Activated CD4-positive, alpha-beta T cell treated with anti-CD3 and anti-CD28 coated beads for 48 hours (primary cell): Measurements from ENCODE around the gene UCMA.

Source experiments
- DNase-seq: peaks from one replicate; pipeline ENCODE4 v3.0.0-alpha.2; 2020

The UCMA gene

DNA sequence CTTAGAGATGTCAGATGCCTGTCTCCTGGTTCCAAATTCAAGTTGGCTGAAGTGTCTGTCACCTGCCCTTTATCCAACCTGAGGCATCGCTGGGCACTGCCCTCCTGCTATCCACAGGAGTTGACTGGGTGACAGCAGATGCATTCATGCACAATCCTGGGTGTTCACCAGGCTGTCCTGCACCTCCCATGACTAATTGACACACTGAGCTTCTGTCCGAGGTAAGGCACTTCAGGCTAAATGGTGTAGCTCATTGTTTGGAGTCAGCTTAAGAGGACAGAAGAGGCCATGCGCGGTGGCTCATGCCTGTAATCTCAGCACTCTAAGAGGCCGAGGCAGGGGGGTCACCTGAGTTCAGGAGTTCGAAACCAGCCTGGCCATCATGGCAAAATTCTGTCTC, 2.4 kb downstream of the UCMA start:
- no peak for DNase-seq

DNA sequence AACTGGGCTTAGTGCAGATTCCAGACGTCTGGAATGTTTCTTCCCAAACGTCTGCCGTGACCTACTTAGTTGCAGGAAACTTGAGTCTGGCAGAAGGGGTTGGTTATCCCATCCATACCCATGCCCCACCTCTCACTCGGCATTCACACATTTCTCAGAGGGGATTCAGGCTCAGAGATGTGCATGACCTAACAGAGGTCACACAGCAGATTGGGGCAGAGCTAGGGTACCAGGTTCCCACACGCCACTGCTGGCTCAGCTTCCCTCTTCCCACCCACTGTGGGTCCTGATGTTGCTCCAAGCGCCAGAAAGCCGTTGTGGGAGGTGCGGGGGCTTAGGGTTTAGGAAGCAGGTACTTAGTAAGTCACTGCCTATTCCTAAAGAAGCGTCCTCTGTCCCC, 3.0 kb downstream of the UCMA start:
- DNase-seq, result no peak

DNA sequence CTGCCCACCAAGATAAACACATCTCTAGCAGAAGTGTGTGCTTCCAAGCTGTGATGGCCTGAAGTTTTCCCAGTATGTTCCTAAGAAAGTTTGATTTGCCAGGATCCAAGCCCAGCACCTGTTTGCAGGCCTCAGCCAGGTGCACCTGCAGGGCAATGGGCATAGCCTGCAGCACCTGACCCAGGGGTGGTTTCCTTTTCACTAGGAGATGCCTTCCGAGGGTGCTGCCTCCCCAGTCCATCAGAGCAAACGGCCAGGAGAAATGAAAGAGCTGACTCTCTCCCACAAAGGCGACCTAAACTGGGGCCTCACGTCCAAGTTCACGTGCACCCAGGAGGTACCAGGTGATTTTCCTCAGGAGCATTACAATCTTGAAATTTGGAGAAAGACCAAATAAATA, 7.1 kb downstream of the UCMA start:
- no peak for DNase-seq

DNA sequence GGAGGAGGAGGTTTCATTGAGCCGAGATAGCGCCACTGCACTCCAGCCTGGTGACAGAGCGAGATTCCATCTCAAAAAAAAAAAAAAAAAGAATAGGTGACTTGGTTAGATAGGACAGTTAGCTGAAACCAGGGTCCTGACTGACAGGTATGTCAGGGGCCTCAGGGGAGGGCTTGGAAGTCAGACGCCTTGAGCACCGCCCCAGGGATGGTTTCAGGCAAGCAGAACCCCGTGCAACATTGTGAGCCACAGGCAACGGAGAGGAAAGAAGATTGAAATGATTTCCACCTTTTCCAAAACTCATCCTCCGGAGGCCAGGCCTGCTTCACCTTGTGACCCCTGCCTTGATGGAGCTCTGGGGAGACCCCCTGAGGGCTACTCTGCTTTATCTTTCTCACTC, 8.6 kb downstream of the UCMA start:
- no peak for DNase-seq

DNA sequence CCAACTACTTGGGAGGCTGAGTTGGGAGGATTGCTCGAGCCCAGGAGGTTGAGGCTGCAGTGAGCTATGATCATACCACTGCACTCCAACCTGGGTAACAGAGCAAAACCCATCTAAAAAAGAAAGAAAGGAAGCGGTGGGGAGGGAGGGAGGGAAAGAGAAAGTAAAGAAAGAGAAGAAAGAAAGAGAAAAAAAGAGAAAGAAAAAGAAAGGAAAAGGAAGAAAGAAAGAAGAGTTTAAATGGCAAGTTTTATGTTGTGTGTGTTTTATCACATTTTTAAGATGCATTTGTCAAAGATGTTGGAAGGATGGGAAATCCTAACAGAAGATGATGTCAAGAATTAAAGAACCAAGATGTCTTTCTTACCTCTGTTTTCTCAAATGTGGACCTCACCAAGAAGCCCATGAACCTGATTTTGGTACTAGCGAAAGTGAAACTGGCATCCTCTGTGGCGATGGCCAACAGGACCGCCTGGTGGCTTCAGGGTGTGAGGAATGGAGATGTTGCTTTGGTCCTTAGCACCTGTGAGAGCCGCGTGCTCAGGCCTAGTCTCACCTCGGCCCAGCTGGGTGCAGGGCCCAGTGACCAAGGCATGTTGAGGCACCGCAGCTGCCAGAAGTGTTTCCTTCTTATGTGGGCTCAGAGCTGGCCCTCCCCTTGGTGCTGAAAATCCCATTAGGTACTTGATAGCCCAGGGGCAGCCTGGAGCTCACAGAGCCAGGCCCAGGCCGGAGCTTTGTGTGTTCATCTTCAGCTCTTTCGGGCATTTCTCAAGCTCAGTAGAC, 9.8 kb downstream of the UCMA start:
- no peak for DNase-seq

DNA sequence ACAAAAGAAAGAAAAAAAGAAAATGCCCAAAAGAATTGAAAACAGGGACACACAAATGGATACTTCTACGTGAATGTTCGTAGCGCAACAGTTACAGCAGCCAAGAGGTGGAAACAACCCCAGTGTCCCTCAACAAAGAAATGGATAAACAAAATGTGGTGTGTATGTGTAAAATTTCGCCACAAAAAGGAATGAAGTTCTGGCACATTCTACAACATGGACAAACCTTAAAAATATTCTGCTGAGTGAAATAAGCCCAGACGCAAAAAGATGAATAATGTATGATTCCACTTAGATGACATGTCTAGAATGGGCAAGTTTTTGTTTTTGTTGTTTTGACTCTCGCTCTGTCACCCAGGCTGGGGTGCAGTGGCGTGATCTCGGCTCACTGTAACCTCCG, 10.9 kb downstream of the UCMA start:
- no peak for DNase-seq

DNA sequence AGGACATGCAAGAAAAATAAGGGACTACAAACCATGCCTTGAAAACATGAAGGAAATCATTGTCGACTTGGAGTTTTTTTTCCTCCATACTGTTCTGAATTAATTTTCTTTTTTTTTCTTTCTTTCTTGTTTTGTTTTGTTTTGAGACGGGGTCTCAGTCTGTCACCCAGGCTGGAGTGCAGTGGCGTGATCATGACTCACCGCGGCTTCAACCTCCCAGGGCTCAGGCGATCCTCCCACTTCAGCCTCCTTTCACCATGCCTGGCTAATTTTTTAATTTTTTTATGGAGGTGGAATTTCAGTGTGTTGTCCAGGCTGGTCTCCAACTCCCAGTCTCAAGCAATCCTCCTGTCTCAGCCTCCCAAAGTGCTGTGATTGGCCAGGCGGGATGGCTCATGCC, 11.6 kb downstream of the UCMA start:
- no peak for DNase-seq

DNA sequence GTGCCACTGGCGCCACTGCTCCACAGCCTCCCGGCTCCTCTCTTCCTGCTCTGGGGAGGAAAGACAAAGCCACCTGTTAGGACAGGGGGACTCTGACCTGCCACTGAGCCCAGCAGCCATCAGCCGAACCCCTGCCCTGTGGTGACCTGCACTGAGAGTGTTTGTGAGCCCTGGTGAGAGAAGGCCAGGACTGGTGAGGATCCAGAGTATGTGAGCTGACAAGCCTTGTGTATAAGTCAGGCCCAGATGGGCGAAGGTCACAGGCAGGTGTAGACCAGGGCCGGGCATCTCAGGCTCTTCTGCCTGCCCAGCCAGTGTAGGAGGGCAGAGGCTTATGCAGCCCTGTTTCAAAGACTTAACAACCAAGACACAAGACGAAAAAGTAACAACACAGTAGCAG, 12.0 kb downstream of the UCMA start:
- DNase-seq, result no peak

DNA sequence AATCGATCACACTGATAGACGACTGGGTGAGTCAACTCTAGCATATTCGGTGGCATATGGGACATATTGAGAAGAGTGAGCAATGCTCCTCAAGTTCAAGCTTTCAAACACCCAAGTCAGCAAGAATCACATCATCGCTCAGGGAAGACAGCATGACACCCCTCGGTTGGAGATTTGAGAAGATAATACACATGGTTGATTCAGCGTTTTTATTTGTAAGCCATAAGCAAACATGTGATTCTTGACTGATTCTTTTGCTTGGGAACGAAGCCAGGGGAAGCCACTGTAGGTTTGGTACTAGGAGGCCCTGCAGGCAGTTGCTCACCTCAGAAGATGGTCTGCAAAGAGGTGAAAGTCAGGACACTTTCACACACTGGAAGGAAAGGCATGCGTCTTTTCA, 12.6 kb downstream of the UCMA start:
- no peak for DNase-seq

DNA sequence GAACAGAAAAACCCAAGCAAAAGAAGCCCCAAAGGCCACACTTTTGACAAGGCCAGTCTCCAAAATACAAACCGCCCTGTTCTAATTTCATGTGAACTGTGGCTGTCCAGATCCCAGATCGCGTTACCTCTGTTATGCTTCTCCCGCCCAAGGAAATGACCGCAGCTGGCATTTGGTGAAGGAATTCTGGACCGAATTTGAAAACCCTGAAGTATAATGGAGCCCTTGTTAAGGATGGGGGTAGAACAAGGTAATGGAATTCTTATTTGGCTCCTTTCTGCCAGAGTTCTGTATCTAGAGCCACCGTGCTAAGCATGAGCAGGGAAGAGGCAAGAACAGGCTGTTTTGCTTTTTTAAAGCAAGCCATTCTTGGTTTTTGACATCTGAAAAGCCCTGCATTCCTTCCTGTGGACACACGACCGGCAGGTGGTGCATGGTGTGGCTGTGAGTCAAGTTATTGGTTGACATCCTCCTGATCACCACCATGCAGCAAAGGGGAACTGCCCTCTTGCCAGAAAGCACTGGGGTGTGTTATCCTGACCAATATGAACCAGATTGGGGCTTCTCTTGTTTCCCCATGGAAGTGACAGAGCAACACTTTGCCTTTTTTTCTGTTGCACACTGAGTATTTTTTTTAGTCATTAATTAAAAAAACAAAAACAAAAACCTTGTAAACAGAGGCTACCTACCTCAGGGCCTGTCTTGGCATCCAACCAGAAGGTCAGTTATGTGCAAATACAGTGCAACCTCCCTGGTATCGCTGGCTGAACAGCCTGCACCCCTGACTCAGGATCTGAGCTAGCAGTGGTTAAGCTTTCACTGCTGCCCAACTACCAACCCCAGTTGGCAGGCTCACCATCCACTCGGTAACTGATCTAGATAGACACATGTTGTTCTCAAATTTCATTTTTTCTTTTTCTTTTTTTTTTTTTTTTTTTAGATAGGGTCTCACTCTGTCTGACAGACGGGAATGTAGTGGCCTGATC, 14.2 kb downstream of the UCMA start:
- no peak for DNase-seq

DNA sequence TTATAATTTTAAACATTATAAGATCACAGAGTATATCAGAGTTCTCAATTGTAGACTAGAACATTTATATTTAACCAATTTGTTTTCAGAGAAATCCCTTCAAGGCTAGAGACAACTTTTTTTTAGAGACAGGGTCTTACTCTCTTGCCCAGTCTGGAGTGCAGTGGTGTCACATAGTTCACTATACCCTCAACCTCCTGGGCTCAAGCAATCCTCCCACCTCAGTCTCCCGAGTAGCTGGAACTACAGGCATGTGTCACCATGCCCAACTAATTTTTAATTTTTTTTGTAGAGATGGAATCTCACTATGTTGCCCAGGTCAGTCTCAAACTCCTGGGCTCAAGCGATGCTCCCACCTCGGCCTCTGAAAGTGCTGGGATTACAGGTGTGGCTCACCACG, 15.3 kb downstream of the UCMA start:
- no peak for DNase-seq

DNA sequence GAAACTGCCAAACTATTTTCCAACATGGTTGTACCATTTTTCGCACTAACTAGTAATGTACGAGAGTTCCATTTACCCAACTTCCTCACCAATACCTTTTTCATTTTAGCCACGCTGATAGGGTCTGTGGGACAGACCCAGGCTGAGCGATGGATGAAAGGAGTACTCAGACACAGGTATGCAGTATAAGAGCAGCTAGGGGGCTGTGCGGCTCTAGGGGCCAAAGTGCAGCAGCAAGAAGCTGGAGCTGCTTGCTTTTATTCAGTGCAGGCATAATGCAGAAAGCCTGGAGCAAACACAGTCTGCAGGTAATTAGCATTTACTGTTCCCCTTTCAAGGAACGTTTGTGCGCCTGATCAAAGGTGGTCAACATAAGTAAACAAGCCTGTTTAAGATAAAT, 21.0 kb downstream of the UCMA start:
- DNase-seq, result no peak

DNA sequence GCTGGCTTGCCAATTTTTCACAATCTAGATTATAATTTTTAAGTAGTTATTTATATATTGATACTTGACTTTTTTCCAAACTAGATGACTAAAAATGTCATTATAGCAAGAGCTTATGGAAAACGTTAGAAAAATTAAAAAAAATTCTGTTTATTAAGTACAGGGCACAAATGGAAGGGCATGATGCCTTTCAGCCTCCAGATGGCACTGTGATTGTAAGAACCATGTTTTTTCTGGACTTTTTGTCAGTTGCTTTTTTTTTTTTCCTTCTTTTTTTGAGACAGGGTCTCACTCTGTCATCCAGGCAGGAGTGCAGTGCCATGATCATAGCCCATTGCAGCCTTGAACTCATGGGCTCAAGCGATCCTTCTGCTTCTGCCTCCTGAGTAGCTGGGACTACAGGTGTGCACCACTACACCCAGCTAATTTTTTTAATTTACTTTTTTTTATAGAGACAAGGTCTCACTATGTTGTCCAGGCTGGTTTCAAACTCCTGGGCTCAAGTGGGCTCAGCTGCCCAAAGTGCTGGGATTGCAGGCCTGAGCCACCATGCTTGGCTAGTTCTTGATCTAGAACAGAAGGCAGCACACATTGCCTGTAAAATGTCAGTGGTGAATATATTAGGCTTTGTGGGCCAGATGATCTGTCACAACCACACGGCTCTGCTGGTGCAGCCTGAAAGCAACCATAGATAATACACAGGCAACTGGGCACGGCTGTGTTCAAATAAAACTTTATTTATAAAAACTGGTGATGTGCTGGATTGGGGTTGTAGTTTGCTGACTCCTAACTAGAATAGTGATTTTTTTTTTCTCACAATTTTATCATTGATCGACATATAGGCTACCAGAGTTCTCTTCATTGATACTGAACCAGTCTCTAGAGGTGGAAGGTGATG, 27.4 kb downstream of the UCMA start:
- DNase-seq, result no peak

DNA sequence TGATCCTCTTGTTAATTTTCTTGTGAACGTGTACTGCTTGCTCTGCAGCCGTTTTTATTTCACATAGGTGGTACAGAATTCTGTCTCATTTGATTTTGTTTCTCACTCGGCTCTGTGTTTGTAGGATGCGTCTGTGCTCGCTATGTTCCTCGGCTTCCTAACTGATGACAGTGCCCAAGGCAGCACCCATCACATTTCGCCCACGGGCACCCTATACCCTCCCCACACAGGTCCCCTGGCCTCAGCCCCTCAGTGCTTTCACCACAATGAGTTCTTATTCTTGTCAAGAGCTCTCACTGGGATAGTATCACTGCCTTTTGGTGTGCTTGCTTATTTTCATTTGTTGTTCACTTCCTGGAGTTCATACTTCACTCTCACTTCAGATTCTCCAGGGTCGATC, 28.1 kb downstream of the UCMA start:
- no peak for DNase-seq

DNA sequence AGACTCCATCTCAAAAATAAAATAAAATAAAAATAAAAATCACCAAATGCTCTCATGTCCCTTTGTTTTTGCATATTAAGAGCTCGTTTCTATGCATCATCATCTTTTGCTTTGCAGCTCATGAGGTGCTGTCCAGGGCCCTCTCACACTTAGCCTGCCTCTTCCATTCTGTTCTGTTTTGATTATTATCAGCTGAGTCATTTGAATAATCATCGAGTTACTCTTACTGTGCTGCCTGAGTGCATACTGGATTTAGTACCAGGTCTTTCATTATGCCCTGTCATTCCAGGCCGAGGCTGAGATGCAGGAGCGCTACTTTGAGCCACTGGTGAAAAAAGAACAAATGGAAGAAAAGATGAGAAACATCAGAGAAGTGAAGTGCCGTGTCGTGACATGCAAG, 33.0 kb downstream of the UCMA start:
- no peak for DNase-seq

DNA sequence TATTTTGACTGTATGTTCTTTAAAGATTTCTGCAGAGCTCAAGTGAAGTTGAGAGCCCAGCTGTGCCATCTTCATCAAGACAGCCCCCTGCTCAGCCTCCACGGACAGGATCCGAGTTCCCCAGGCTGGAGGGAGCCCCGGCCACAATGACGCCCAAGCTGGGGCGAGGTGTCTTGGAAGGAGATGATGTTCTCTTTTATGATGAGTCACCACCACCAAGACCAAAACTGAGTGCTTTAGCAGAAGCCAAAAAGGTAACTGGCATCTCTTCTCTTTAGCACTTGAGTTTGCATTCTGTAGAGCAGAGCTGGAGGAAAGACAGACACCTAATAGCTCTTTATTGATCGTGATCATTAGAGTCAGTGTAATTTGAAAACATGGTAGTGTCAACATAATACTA, 39.2 kb downstream of the UCMA start:
- DNase-seq, result no peak

DNA sequence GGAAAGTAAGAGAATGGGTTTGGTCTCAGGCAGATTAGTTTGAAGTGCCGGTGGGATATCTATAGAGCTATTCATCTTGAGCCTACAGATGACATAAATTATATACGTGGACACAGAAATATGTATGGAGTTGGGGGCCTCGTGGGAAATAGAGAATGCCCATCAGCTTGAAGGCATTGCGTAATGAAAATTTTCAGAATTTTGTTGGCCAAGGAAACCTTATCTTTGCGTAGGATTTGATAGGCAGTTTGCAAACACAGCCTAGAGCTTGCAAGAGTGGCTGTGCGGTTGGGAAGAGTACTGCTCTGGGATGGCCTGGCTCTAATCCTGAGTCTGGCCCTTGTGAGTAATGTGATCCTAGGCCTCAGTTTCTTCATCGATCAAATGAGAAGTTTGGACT, 40.5 kb downstream of the UCMA start:
- no peak for DNase-seq

DNA sequence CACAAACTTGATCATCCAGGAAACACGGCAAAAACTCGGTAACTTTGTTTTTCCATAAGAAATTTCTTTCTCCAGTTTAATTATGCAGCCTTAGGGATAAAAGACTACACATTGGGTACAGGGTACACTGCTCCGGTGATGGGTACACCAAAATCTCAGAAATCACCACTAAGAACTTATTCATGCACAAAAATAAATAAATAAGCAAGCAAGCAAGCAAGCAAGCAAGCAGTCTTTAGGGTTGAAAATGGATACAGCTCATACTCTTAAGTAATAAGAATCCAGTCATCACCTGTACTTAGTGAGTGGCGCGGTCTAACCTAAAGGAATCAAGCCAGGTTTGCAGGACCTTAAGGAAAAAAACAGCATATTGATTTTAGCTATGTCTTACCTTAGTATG, 42.8 kb downstream of the UCMA start:
- DNase-seq, result no peak

DNA sequence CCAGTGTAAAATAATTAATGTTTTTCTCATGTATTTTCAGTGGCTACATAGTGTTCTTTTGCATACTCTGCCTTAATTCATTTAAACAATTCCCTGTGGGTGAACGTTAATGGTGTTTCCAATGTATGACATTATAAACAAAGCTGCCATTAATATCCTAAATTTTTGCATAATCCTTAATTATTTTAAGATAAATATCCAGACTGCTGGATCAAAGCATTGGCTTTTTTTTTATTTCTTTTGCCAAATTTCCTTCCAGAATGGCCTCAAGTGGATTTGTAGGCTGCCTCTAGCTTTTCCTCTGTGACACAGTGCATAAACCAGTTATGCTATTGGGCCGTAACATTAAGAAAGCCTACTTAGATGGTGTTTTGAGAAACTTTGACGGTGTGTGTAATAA, 43.4 kb downstream of the UCMA start:
- DNase-seq, result no peak

DNA sequence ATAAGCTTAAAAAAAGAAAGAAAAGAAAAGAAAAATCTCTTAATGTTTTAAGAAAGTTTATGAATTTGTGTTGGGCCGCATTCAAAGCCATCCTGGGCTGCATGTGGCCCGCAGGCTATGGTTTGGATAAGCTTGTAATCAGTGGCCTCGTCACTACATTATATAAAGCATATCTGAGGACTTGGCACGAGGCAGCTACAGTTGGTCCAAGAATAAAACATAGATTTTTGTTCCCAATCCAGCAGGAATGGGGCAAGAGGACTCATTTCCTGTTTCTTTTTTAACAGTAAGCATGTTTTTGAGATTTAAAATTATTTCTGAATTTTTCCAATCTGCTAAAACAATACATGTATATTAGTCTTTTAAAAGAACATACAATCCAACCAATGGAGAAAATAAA, 44.2 kb downstream of the UCMA start:
- DNase-seq, result no peak

DNA sequence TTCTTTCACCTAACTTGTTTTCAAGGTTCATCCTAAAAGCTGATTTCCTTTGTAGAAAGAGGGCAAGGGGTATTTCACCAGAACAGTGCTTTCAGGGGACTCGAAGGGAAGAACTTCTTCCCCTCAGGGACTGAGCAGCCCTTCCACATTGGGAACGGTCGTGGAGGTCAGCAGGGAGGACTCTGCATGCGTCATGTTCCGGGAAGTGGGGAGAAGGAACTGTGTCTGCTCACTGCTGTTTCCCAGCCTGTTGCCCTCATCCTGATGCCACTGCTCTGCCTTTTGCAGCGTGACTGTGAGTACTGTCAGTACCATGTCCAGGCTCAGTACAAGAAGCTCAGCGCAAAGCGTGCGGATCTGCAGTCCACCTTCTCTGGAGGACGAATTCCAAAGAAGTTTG, 45.6 kb downstream of the UCMA start:
- DNase-seq, result no peak

DNA sequence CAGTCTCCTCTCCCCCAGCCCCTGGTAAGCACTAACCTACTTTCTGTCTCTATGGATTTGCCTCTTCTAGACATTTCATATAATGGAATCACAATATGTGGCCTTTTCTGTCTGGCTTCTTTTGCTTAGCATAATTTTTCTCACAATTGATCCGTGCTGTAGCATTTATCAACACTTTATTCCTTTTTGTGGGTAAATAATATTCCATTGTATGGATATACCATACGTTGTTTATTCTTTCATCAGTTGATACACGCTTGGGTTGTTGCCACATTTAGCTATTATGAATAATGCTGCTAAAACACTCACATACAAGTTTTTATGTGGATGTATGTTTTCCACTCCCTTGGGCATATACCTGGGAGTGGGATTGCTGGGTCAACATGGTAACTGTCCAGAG, 47.0 kb downstream of the UCMA start:
- no peak for DNase-seq
